HCT116 (cell line): ENCODE measurements around the gene VAV2. TPM values are rescaled to one million over a fixed set of nuclear protein-coding genes. Genes with fewer than 3 reads are reported as not detected.

Source experiments
- ATAC-seq: fragments of 200-7000 bp; cut with Tn5 transposase; 2 replicates; pipeline ENCODE4 v1.9.1; 2020; ENCODE audit warnings: mild to moderate bottlenecking, moderate library complexity
- BruUV-seq: library from RNA; stranded (reverse); fragments of 400-500 nt; replicated peaks from 2 replicates; lab custom pipeline; 2021; lab: Mats Ljungman, UMichigan
- CTCF ChIA-PET: fragments of 300-600 bp; sonication (Branson Sonifier 250); formaldehyde crosslinking; loops from one replicate; lab custom pipeline; 2021; ENCODE audit warnings: antibody characterized with exemption; lab: Charles Lee
- POLR2A ChIA-PET: fragments of 300-600, 350-600 bp; sonication (Branson Sonifier 250); formaldehyde crosslinking; loops from one replicate; lab custom pipeline; 2021; ENCODE audit warnings: antibody characterized with exemption; lab: Charles Lee
- RAD21 ChIA-PET, 2 experiments: fragments of 300-600 bp; sonication (Branson Sonifier 250); formaldehyde crosslinking; loops; one replicate each; lab custom pipeline; 2023; ENCODE audit warnings: low total read pairs in 2 of 2; ENCODE audit not compliant: uncharacterized antibody in 2 of 2, unreplicated experiment in 2 of 2, low non-redundant PET in 1 of 2; lab: Charles Lee
- DNase-seq: peaks from one replicate; pipeline ENCODE4 v3.0.0-alpha.2; 2010; ENCODE audit warnings: low read depth, low spot score
- H2AFZ ChIP-seq: fragments of 200-600 bp; shearing (Covaris generic), sonication (generic); 2 replicates; pipeline ENCODE4 v1.6.1; 2017; ENCODE audit warnings: low read depth, mixed run types, mixed read lengths, antibody characterized with exemption, low read length; ENCODE audit not compliant: poor library complexity, severe bottlenecking
- H3K27ac ChIP-seq: 2 replicates; pipeline ENCODE4 v1.5.1; 2012; ENCODE audit warnings: low read depth, low read length
- H3K27me3 ChIP-seq: fragments of 200-600 bp; sonication (generic); 2 replicates; pipeline ENCODE4 v1.6.1; 2016; ENCODE audit warnings: mixed run types, low read length, mixed read lengths; ENCODE audit not compliant: insufficient read depth
- H3K36me3 ChIP-seq, 2 experiments: fragments of 200-500 bp in 1 of 2; fragments of 200-600 bp in 1 of 2; sonication (Bioruptor generic) in 1 of 2; sonication (generic) in 1 of 2; 2 replicates each; pipeline versions ENCODE4 v1.5.1 to v1.6.1; 2014 to 2016; ENCODE audit warnings: low read length in 2 of 2, inconsistent platforms in 1 of 2, mixed read lengths in 1 of 2, mixed run types in 1 of 2; ENCODE audit not compliant: insufficient read depth in 2 of 2, control insufficient read depth in 1 of 2
- H3K4me1 ChIP-seq, 2 experiments: fragments of 200-600 bp in 1 of 2; sonication (generic) in 1 of 2; 2 replicates each; pipeline versions ENCODE4 v1.5.1 to v1.6.1; 2012 to 2017; ENCODE audit warnings: low read length in 2 of 2, inconsistent platforms in 1 of 2, mild to moderate bottlenecking in 1 of 2, mixed read lengths in 1 of 2, mixed run types in 1 of 2, moderate library complexity in 1 of 2; ENCODE audit not compliant: insufficient read depth in 2 of 2, control insufficient read depth in 1 of 2
- H3K4me2 ChIP-seq: fragments of 200-600 bp; sonication (generic); 2 replicates; pipeline ENCODE4 v1.6.1; 2017; ENCODE audit warnings: mixed run types, low read length, mixed read lengths
- H3K4me3 ChIP-seq, 2 experiments: fragments of 200-600 bp in 1 of 2; sonication (generic) in 1 of 2; replicated peaks in 1 of 2; 2 replicates each; pipeline ENCODE4 v1.5.1; 2011 to 2016; ENCODE audit warnings: low read length in 2 of 2, control low read depth in 1 of 2, low read depth in 1 of 2, mild to moderate bottlenecking in 1 of 2, mixed read lengths in 1 of 2, mixed run types in 1 of 2
- H3K79me2 ChIP-seq: fragments of 200-600 bp; sonication (generic); 2 replicates; pipeline ENCODE4 v1.6.1; 2017; ENCODE audit warnings: mild to moderate bottlenecking, mixed run types, low read length, moderate library complexity, mixed read lengths; ENCODE audit not compliant: insufficient read depth
- H3K9ac ChIP-seq: fragments of 200-600 bp; sonication (generic); 2 replicates; pipeline ENCODE4 v1.6.1; 2016; ENCODE audit warnings: low read length, mixed read lengths
- H3K9me2 ChIP-seq: fragments of 200-600 bp; sonication (generic), shearing (Covaris generic); 2 replicates; pipeline ENCODE4 v1.6.1; 2017; ENCODE audit warnings: mixed run types, mild to moderate bottlenecking, moderate library complexity; ENCODE audit not compliant: insufficient read depth
- H3K9me3 ChIP-seq, 2 experiments: fragments of 200-500 bp in 1 of 2; fragments of 200-600 bp in 1 of 2; sonication (Bioruptor generic) in 1 of 2; sonication (generic) in 1 of 2; 2 replicates each; pipeline ENCODE4 v1.6.1; 2014 to 2017; ENCODE audit warnings: low read length in 2 of 2, mixed read lengths in 2 of 2, inconsistent platforms in 1 of 2, low read depth in 1 of 2, mild to moderate bottlenecking in 1 of 2, mixed run types in 1 of 2, moderate library complexity in 1 of 2; ENCODE audit not compliant: control insufficient read depth in 1 of 2, insufficient read depth in 1 of 2
- H4K20me1 ChIP-seq: fragments of 200-600 bp; sonication (generic), shearing (Covaris generic); 2 replicates; pipeline ENCODE4 v1.6.1; 2017; ENCODE audit warnings: mixed run types, mild to moderate bottlenecking, moderate library complexity; ENCODE audit not compliant: insufficient read depth
- JUND ChIP-seq: IDR thresholded peaks from 2 replicates; pipeline ENCODE4 v1.6.1; 2012
- POLR2AphosphoS5 ChIP-seq: IDR thresholded peaks from 2 replicates; pipeline ENCODE4 v1.6.1; 2011; ENCODE audit warnings: mild to moderate bottlenecking, low read depth, low read length, moderate library complexity
- TCF7L2 ChIP-seq: IDR thresholded peaks from 2 replicates; pipeline ENCODE4 v1.7.0; 2011; ENCODE audit warnings: borderline replicate concordance, inconsistent platforms; ENCODE audit not compliant: insufficient read depth, insufficient read length; ENCODE audit errors: extremely low read depth
- YY1 ChIP-seq: IDR thresholded peaks from 2 replicates; pipeline ENCODE4 v1.6.1; 2011; ENCODE audit warnings: low read length, low read depth, moderate library complexity, mild to moderate bottlenecking; ENCODE audit not compliant: insufficient replicate concordance; ENCODE audit errors: extremely low read depth
- ZFX ChIP-seq: fragments of 450-650 bp; IDR thresholded peaks from 2 replicates; pipeline ENCODE4 v1.6.1; 2017
- ZNF274 ChIP-seq: fragments of 200-500 bp; sonication (Bioruptor generic); IDR thresholded peaks from 2 replicates; pipeline ENCODE4 v1.6.1; 2014; ENCODE audit warnings: mild to moderate bottlenecking, low read depth, low read length, inconsistent platforms
- intact Hi-C: fragments of 100-400 bp; cut with micrococcal nuclease; formaldehyde crosslinking; loops from 2 replicates; pipeline ENCODE4 v1.10.0; 2022
- total RNA-seq: library from RNA; stranded (reverse); gene quantifications from one replicate; pipeline ENCODE4 v1.2.1, GENCODE V29; 2021; ENCODE audit not compliant: unreplicated experiment
- TF ChIP-seq, protein P1 (sequence below): IDR thresholded peaks from 2 replicates; pipeline ENCODE4 v1.6.1; 2011; ENCODE audit warnings: mild to moderate bottlenecking, low read length, moderate library complexity; ENCODE audit not compliant: insufficient replicate concordance; ENCODE audit errors: extremely low read depth

Gene VAV2
- total RNA-seq, 1 experiment from 2014 or later = 33.2 TPM

DNA sequence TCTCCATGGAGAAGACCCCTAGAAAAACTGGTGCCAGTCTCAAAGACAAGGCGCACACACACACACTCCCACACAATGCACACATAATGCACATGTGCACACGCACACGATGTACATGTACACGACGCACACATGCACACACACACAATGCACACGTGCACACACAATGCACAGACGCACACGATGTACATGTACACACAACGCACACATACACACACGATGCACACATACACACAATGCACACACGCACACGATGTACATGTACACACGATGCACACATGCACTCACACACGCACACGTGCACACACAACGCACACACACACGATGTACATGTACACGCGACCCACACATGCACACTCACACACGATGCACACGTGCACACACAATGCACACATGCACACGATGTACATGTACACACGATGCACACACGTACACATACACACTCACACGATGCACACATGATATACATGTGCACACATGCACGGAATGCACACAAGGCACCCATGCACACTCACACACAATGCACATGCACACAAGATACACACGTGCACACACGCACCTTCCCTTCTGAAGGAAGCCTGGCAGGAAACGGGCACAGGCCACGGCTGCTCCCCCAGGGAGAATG lies 76.5 kb downstream of the VAV2 start:
- Histone ChIP-seq H2AFZ (no peak overlapping the region), H3K27ac (no peak overlapping the region), H3K9me3 (no peaks in the 10 kb centered on the region), H3K9ac (no peak overlapping the region), H3K79me2 (peaks cover 26% of the 10 kb centered on the region; the same call in 1 of the 2 replicates), H3K4me1 (no peaks in the 10 kb centered on the region; a peak in 1 of 4 replicates), H3K9me2 (no peaks in the 10 kb centered on the region), H3K4me3 (no peak overlapping the region), H3K4me2 (no peak overlapping the region), H4K20me1 (no peaks in the 10 kb centered on the region), H3K36me3 (no peaks in the 10 kb centered on the region), H3K27me3 (no peaks in the 10 kb centered on the region)
- intact Hi-C loops = no loop called here
- CTCF ChIA-PET = no interaction called here
- no TSS peak for BruUV-seq
- TF ChIP-seq TCF7L2 = no peak
- no peak for TF ChIP-seq ZNF274
- TF ChIP-seq POLR2AphosphoS5 = no peak
- TF ChIP-seq JUND = no peak
- TF ChIP-seq, protein P1, sequence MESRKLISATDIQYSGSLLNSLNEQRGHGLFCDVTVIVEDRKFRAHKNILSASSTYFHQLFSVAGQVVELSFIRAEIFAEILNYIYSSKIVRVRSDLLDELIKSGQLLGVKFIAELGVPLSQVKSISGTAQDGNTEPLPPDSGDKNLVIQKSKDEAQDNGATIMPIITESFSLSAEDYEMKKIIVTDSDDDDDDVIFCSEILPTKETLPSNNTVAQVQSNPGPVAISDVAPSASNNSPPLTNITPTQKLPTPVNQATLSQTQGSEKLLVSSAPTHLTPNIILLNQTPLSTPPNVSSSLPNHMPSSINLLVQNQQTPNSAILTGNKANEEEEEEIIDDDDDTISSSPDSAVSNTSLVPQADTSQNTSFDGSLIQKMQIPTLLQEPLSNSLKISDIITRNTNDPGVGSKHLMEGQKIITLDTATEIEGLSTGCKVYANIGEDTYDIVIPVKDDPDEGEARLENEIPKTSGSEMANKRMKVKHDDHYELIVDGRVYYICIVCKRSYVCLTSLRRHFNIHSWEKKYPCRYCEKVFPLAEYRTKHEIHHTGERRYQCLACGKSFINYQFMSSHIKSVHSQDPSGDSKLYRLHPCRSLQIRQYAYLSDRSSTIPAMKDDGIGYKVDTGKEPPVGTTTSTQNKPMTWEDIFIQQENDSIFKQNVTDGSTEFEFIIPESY = no peak
- no peak for TF ChIP-seq ZFX
- TF ChIP-seq YY1 = no peak
- POLR2A ChIA-PET = no interaction called here
- ATAC-seq (no peak), DNase-seq (no peak)
- RAD21 ChIA-PET = no interaction called here
